Measurements from ENCODE around the gene IER5. TPM values are rescaled to one million over a fixed set of nuclear protein-coding genes. Genes with fewer than 3 reads are reported as not detected.
A peak's percentile ranks its signal among the peaks of the same experiment; 100 is the strongest.

Gene IER5
- total and polyA plus RNA-seq, 2 donors from 2014 or later, result 3.9 to 11.0 TPM

GRCh38 chr1:181133441-181133951, 45.0 kb downstream of the IER5 start:
- FAIRE-seq (no peak), DNase-seq (peak in 1 of 5 donors; percentile 54)
- Histone ChIP-seq H3K9ac (ENCODE audit: low read length in 3 of 3) (no peak overlapping the region), H3K9me3 (ENCODE audit: control insufficient read depth in 2 of 3, insufficient read depth in 1 of 3, low read length in 3 of 3) (no peaks in the 10 kb centered on the region), H3K27me3 (ENCODE audit: control insufficient read depth, insufficient read depth, low read length) (no peaks in the 10 kb centered on the region), H3K27ac (ENCODE audit: low read depth in 2 of 2, low read length in 2 of 2) (no peak overlapping the region), H3K36me3 (ENCODE audit: control insufficient read depth in 2 of 3, insufficient read depth in 3 of 3, low read length in 3 of 3) (no peaks in the 10 kb centered on the region), H3K4me3 (ENCODE audit: low read length in 3 of 3) (no peak overlapping the region), H3K4me1 (ENCODE audit: control insufficient read depth in 2 of 3, insufficient read depth in 2 of 3, low read depth in 1 of 3, low read length in 3 of 3) (peaks cover 0 to 25% (median 19%) of the 10 kb centered on the region in 3 donors)
- TF ChIP-seq CTCF (IDR thresholded peaks at IDR 0.05; ENCODE audit: borderline replicate concordance, extremely low read depth, insufficient read depth), result no peak
- intact Hi-C loops (cut with DNase I), result no loop called here

- H3K9ac ChIP-seq (ENCODE audit: low read length in 3 of 3), result no peak overlapping the region
- no peak for TF ChIP-seq CTCF (IDR thresholded peaks at IDR 0.05; ENCODE audit: borderline replicate concordance, extremely low read depth, insufficient read depth)
- H3K27me3 ChIP-seq (ENCODE audit: control insufficient read depth, insufficient read depth, low read length), result no peaks in the 10 kb centered on the region
- H3K9me3 ChIP-seq (ENCODE audit: control insufficient read depth in 2 of 3, insufficient read depth in 1 of 3, low read length in 3 of 3), result no peaks in the 10 kb centered on the region
- no peaks in the 10 kb centered on the region for H3K36me3 ChIP-seq (ENCODE audit: control insufficient read depth in 2 of 3, insufficient read depth in 3 of 3, low read length in 3 of 3)
- intact Hi-C loops (cut with DNase I), result no loop called here
- H3K4me1 ChIP-seq (ENCODE audit: control insufficient read depth in 2 of 3, insufficient read depth in 2 of 3, low read depth in 1 of 3, low read length in 3 of 3), result peaks cover 0 to 21% (median 19%) of the 10 kb centered on the region in 3 donors
- H3K27ac ChIP-seq (ENCODE audit: low read depth in 2 of 2, low read length in 2 of 2), result no peak overlapping the region
- DNase-seq (peak in 1 of 5 donors; percentile 48), FAIRE-seq (no peak)
- H3K4me3 ChIP-seq (ENCODE audit: low read length in 3 of 3), result no peak overlapping the region
Observed at GRCh38 chr1:181133969-181134418, 45.5 kb downstream of the IER5 start.

- intact Hi-C loops (cut with DNase I), result no loop called here
- no peak overlapping the region for H3K4me3 ChIP-seq (ENCODE audit: low read length in 3 of 3)
Observed at GRCh38 chr1:181134543-181135436, 46.3 kb downstream of the IER5 start.

More at GRCh38 chr1:181134543-181135436, 46.3 kb downstream of the IER5 start:
- TF ChIP-seq CTCF (IDR thresholded peaks at IDR 0.05; ENCODE audit: borderline replicate concordance, extremely low read depth, insufficient read depth), result no peak
- Histone ChIP-seq H3K9ac (ENCODE audit: low read length in 3 of 3) (peak overlapping the region in 1 of 3 donors; percentile 34), H3K9me3 (ENCODE audit: control insufficient read depth in 2 of 3, insufficient read depth in 1 of 3, low read length in 3 of 3) (no peaks in the 10 kb centered on the region), H3K4me1 (ENCODE audit: control insufficient read depth in 2 of 3, insufficient read depth in 2 of 3, low read depth in 1 of 3, low read length in 3 of 3) (peaks cover 0 to 15% (median 14%) of the 10 kb centered on the region in 3 donors), H3K36me3 (ENCODE audit: control insufficient read depth in 2 of 3, insufficient read depth in 3 of 3, low read length in 3 of 3) (no peaks in the 10 kb centered on the region), H3K27ac (ENCODE audit: low read depth in 2 of 2, low read length in 2 of 2) (peak overlapping the region in 1 of 2 donors; percentile 63), H3K27me3 (ENCODE audit: control insufficient read depth, insufficient read depth, low read length) (no peaks in the 10 kb centered on the region)
- no peak for FAIRE-seq
- DNase-seq, result peak in 1 of 5 donors; percentile 74

All from kidney (tissue), 14 donors.